DOHH2 (cell line): ENCODE measurements around the gene EVC.

ENCODE experiments used
- CTCF ChIP-seq: fragments of 200-600 bp; sonication (generic); IDR thresholded peaks from one replicate; pipeline ENCODE4 v1.5.1; 2014; ENCODE audit warnings: antibody characterized with exemption, mild to moderate bottlenecking, low read depth, low read length; ENCODE audit not compliant: poor library complexity, severe bottlenecking
- EZH2phosphoT487 ChIP-seq: fragments of 200-600 bp; sonication (generic); IDR thresholded peaks from 2 replicates; pipeline ENCODE4 v1.6.1; 2017; ENCODE audit warnings: borderline replicate concordance, mild to moderate bottlenecking, antibody characterized with exemption, low read length, moderate library complexity, mixed read lengths

DNA sequence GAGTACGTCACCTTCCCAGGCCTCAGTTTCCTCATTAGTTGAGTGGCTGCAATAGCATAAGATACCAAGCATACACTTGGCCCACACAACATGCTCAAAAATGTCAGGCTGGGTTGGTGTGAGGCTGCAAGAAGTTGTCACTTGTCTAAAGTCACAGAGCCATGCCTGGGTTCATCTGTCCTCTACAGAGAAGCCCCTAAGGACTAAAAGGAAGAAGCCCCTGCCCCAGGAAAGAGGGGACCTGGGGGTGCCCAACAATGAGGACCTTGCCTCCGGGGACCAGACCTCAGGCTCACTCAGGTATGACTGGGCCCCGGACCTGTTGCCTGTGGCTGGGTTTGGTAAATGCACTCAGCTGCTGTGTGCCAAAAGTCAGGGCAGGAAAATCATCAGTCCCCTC lies 99.2 kb downstream of the EVC start:
- no peak for TF ChIP-seq EZH2phosphoT487
- no peak for TF ChIP-seq CTCF
